ENCODE results near the gene CDH4. TPM values are rescaled to one million over a fixed set of nuclear protein-coding genes. Genes with fewer than 3 reads are reported as not detected.

Gene CDH4
- total and polyA plus RNA-seq, 2 donors (not counting 1 experiment from before 2014, with no cell fraction given) = not detected

- no peak overlapping the region for H2AFZ ChIP-seq (ENCODE audit: insufficient read depth, low read depth, low read length, poor library complexity, severe bottlenecking)
- no peaks in the 10 kb centered on the region for H3K27me3 ChIP-seq (replicated peaks in 1 of 4; ENCODE audit: control extremely low read depth in 1 of 4, control insufficient read depth in 3 of 4, insufficient read depth in 4 of 4, low read length in 3 of 4)
- ATAC-seq (ENCODE audit: low read depth) (no peak), DNase-seq (no peak)
- intact Hi-C loops (cut with micrococcal nuclease) = no loop called here
- H3K9ac ChIP-seq (ENCODE audit: low read length) = no peak overlapping the region
- H3K4me1 Mint-ChIP-seq = no peaks in the 10 kb centered on the region
- peaks cover 0 to 37% (median 0%) of the 10 kb centered on the region in 3 donors for H3K9me3 ChIP-seq (ENCODE audit: control extremely low read depth in 1 of 3, control insufficient read depth in 2 of 3, insufficient read depth in 1 of 3, low read length in 2 of 3)
- CTCF ChIA-PET = no interaction called here
- no peaks in the 10 kb centered on the region for H3K27me3 Mint-ChIP-seq
- H3K4me2 ChIP-seq (replicated peaks; ENCODE audit: low read depth, low read length, poor library complexity, severe bottlenecking) = no peak overlapping the region
- H3K36me3 ChIP-seq (replicated peaks in 1 of 2; ENCODE audit: control extremely low read depth in 1 of 2, control insufficient read depth in 1 of 2, extremely low read depth in 1 of 2, insufficient read depth in 2 of 2, low read length in 1 of 2) = no peaks in the 10 kb centered on the region
- H3K27ac ChIP-seq (ENCODE audit: low read length in 2 of 2) = no peak overlapping the region
- no peak overlapping the region for H3K4me3 ChIP-seq (ENCODE audit: control extremely low read depth in 1 of 5, extremely low read depth in 1 of 5, insufficient read depth in 1 of 5, low read depth in 2 of 5, low read length in 4 of 5)
- no peak overlapping the region for H3K27ac Mint-ChIP-seq
- no peaks in the 10 kb centered on the region for H3K79me2 ChIP-seq (ENCODE audit: control insufficient read depth, insufficient read depth, low read length)
- POLR2A ChIA-PET = no interaction called here
- no peaks in the 10 kb centered on the region for H4K20me1 ChIP-seq (ENCODE audit: control insufficient read depth, insufficient read depth, low read length, poor library complexity, severe bottlenecking)
- no peak overlapping the region for H3K4me3 Mint-ChIP-seq
- no peaks in the 10 kb centered on the region for H3K9me3 Mint-ChIP-seq (ENCODE audit: insufficient read depth)
- TF ChIP-seq EZH2 (IDR thresholded peaks at IDR 0.05; ENCODE audit: borderline replicate concordance, insufficient read depth, low read depth, low read length, poor library complexity, severe bottlenecking) = no peak
- TF ChIP-seq CTCF (IDR thresholded peaks at IDR 0.05) = no peak
- WGBS (ENCODE audit: insufficient coverage) = no CpG with 5 or more reads among the region's 8 CpGs
- H3K4me1 ChIP-seq (ENCODE audit: control insufficient read depth in 2 of 2, insufficient read depth in 2 of 2, low read length in 2 of 2) = no peaks in the 10 kb centered on the region
Measured at GRCh38 chr20:61543086-61543485, 291.0 kb downstream of the CDH4 start.

GRCh38 chr20:61543931-61544745 lies 292.1 kb downstream of the CDH4 start:
- Histone ChIP-seq H3K79me2 (ENCODE audit: control insufficient read depth, insufficient read depth, low read length) (no peaks in the 10 kb centered on the region), H3K4me3 (ENCODE audit: control extremely low read depth in 1 of 5, extremely low read depth in 1 of 5, insufficient read depth in 1 of 5, low read depth in 2 of 5, low read length in 4 of 5) (no peak overlapping the region), H3K4me1 (ENCODE audit: control insufficient read depth in 2 of 2, insufficient read depth in 2 of 2, low read length in 2 of 2) (no peaks in the 10 kb centered on the region), H3K27ac (ENCODE audit: low read length in 2 of 2) (no peak overlapping the region), H3K36me3 (replicated peaks in 1 of 2; ENCODE audit: control extremely low read depth in 1 of 2, control insufficient read depth in 1 of 2, extremely low read depth in 1 of 2, insufficient read depth in 2 of 2, low read length in 1 of 2) (no peaks in the 10 kb centered on the region), H3K27me3 (replicated peaks in 1 of 4; ENCODE audit: control extremely low read depth in 1 of 4, control insufficient read depth in 3 of 4, insufficient read depth in 4 of 4, low read length in 3 of 4) (no peaks in the 10 kb centered on the region), H2AFZ (ENCODE audit: insufficient read depth, low read depth, low read length, poor library complexity, severe bottlenecking) (no peak overlapping the region), H3K9ac (ENCODE audit: low read length) (no peak overlapping the region), H4K20me1 (ENCODE audit: control insufficient read depth, insufficient read depth, low read length, poor library complexity, severe bottlenecking) (no peaks in the 10 kb centered on the region), H3K9me3 (ENCODE audit: control extremely low read depth in 1 of 3, control insufficient read depth in 2 of 3, insufficient read depth in 1 of 3, low read length in 2 of 3) (peaks cover 0 to 27% (median 0%) of the 10 kb centered on the region in 3 donors), H3K4me2 (replicated peaks; ENCODE audit: low read depth, low read length, poor library complexity, severe bottlenecking) (no peak overlapping the region)
- ChIA-PET POLR2A (no interaction called here), CTCF (no interaction called here)
- TF ChIP-seq CTCF (IDR thresholded peaks at IDR 0.05) (no peak), EZH2 (IDR thresholded peaks at IDR 0.05; ENCODE audit: borderline replicate concordance, insufficient read depth, low read depth, low read length, poor library complexity, severe bottlenecking) (no peak)
- DNase-seq (no peak), ATAC-seq (ENCODE audit: low read depth) (no peak)
- Mint-ChIP-seq H3K27ac (no peak overlapping the region), H3K4me3 (no peak overlapping the region), H3K4me1 (no peaks in the 10 kb centered on the region), H3K27me3 (no peaks in the 10 kb centered on the region), H3K9me3 (ENCODE audit: insufficient read depth) (no peaks in the 10 kb centered on the region)
- 91% methylated on average over 28 of the region's 34 CpGs for WGBS (ENCODE audit: insufficient coverage)
- intact Hi-C loops (cut with micrococcal nuclease) = no loop called here

Data from B cell (primary cell).